Peyer's patch (tissue), 4 donors: ENCODE data around the gene NRARP.

ENCODE experiments used
- CTCF ChIP-seq, 6 experiments: fragments of 450-650 bp in 4 of 6; fragments of 200-600 bp in 2 of 6; sonication (generic) in 1 of 6; IDR thresholded peaks; one replicate each; pipeline ENCODE4 v1.5.1; 2017 to 2019; ENCODE audit warnings: antibody characterized with exemption in 6 of 6, mild to moderate bottlenecking in 3 of 6, moderate library complexity in 1 of 6
- POLR2A ChIP-seq, 2 donors: fragments of 450-650 bp; IDR thresholded peaks; one replicate each; pipeline ENCODE4 v1.5.1; 2017; ENCODE audit warnings: antibody characterized with exemption in 2 of 2, mild to moderate bottlenecking in 2 of 2, moderate library complexity in 2 of 2

GRCh38 chr9:137251194-137251461 is 50.9 kb downstream of the NRARP start, which contains the start of gene STPG3:
- TF ChIP-seq CTCF (IDR thresholded peaks at IDR 0.05) (no peak), POLR2A (IDR thresholded peaks at IDR 0.05) (no peak)
